SK-N-MC (cell line): ENCODE results near the gene MBTPS2.

Experiments
- EZH2 ChIP-seq: fragments of 200-600 bp; sonication (generic); IDR thresholded peaks from one replicate; pipeline ENCODE4 v1.6.1; 2017; ENCODE audit warnings: antibody characterized with exemption
- FOXP2 ChIP-seq: optimal IDR thresholded peaks from 2 replicates; pipeline ENCODE3; 2011; ENCODE audit warnings: mild to moderate bottlenecking, moderate library complexity; ENCODE audit not compliant: insufficient read depth; ENCODE audit errors: extremely low read length, control extremely low read depth
- POLR2AphosphoS5 ChIP-seq: IDR thresholded peaks from 2 replicates; pipeline ENCODE4 v1.6.1; 2012; ENCODE audit warnings: mild to moderate bottlenecking, low read depth, low read length, borderline replicate concordance

DNA sequence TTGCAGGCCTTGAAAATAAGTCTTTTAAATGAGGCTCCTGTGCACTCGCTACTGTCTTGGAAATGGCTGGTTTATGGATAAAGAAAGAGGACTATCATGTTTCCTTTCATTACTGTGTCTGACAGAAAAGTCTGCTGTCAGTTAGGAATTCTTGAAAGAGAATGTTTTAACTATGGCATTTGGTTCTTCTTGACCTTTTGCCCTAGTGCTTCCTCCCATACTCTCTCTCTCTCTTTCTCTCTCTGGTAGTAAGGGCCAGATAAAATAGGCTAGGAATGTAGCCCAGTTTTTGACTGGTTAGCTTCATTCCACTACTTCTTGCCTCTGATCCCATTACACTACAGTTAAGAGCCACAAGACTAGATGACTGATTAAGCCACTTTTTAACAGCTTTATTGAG lies 46.2 kb downstream of the MBTPS2 start:
- TF ChIP-seq EZH2, result no peak
- no peak for TF ChIP-seq POLR2AphosphoS5
- no peak for TF ChIP-seq FOXP2
